Left lung (tissue), 10 donors: ENCODE results near the gene GLRX2. TPM values are rescaled to one million over a fixed set of nuclear protein-coding genes. Genes with fewer than 3 reads are reported as not detected.

Source experiments
- ATAC-seq: fragments of 200-7000 bp; cut with Tn5 transposase; one replicate; pipeline ENCODE4 v1.9.1; 2020; ENCODE audit warnings: moderate library complexity
- DNase-seq, 4 donors: peaks; one replicate each; pipeline ENCODE4 v3.0.0-alpha.2; 2013 to 2020
- H3K27ac ChIP-seq, 2 donors: fragments of 200-600 bp; sonication (generic) in 1 of 2; one replicate each; pipeline versions ENCODE4 v1.5.0 to v1.8.0; 2020 to 2021
- H3K27me3 ChIP-seq, 2 donors: fragments of 200-600 bp; sonication (generic) in 1 of 2; one replicate each; pipeline versions ENCODE4 v1.5.0 to v1.8.0; 2020 to 2021
- H3K36me3 ChIP-seq, 2 donors: fragments of 200-600 bp; sonication (generic) in 1 of 2; one replicate each; pipeline versions ENCODE4 v1.5.0 to v1.8.0; 2020 to 2021
- H3K4me1 ChIP-seq, 2 donors: fragments of 200-600 bp; one replicate each; pipeline ENCODE4 v1.8.0; 2021
- H3K4me3 ChIP-seq, 2 donors: fragments of 200-600 bp; sonication (generic) in 1 of 2; one replicate each; pipeline versions ENCODE4 v1.5.0 to v1.8.0; 2020 to 2021; ENCODE audit warnings: mild to moderate bottlenecking in 1 of 2
- H3K9me3 ChIP-seq, 2 donors: fragments of 200-600 bp; sonication (generic) in 1 of 2; one replicate each; pipeline versions ENCODE4 v1.5.0 to v1.8.0; 2020 to 2021
- intact Hi-C, 2 donors: fragments of 100-400 bp; cut with DNase I; formaldehyde crosslinking; loops; one replicate each; pipeline versions ENCODE4 v1.11.2 to v1.14.2; 2022
- polyA plus RNA-seq, 6 donors: library from polyadenylated mRNA; unstranded; fragments of 120-200 nt; gene quantifications; one replicate each; pipeline ENCODE4 v1.2.1, GENCODE V29; 2013; ENCODE audit not compliant: insufficient read length in 6 of 6
- total RNA-seq, 2 donors: library from RNA; stranded (reverse); fragmentation: NEBNext Ultra II Directional; extraction: Animal tissue kit (Norgen Biotek cat#: 25700); gene quantifications; one replicate each; pipeline ENCODE4 v1.2.1, GENCODE V29; 2021
- TF ChIP-seq, protein P1 (sequence below), 2 donors: fragments of 200-600 bp; sonication (generic) in 1 of 2; IDR thresholded peaks; one replicate each; pipeline versions ENCODE4 v1.5.0 to v1.8.0; 2021; ENCODE audit warnings: antibody characterized with exemption in 2 of 2
- donor health status: DM: no; HTN: yes; CAD: no.
- donor health status: DM: no; HTN: no; CAD: no.

The GLRX2 gene
- total and polyA plus RNA-seq, 8 donors = 11.0 to 24.7 (median 13.4) TPM

DNA sequence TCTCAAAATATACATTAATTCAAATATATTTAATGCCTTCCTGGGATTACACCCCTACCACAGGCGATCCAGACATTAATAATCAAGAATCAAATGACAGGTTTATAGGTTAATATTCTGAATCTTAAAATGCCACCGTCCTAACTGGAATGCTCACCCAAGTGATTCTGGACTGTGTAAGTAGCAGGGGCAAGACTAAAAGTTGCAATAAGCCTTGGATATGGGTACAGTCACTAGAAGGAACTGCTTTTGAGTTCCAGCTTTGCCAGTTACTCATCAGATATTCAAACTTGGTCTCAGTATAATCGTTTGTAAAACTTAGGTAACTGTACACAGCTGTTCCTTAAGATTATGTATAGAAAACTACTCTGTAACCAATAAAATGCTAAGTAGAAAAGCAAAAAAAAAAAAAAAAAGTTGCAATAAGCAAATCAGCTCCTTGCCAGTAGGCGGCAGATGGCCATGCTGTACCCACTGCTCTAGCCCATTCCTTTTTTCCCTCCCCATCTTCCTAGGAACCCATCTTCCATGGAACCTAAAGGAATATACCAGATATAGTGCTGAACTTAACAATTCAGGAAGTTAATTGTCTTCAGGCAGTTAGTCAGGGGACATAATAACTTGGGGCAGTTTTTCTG is 35.3 kb downstream of the GLRX2 start:
- no peak for DNase-seq
- intact Hi-C loops = no loop called here

GRCh38 chr1:193068013-193068412 is 37.2 kb downstream of the GLRX2 start:
- intact Hi-C loops = no loop called here
- DNase-seq (no peak), ATAC-seq (no peak)
- no peak overlapping the region for H3K27ac ChIP-seq
- H3K4me3 ChIP-seq = no peak overlapping the region
- no peaks in the 10 kb centered on the region for H3K9me3 ChIP-seq
- TF ChIP-seq, protein P1, sequence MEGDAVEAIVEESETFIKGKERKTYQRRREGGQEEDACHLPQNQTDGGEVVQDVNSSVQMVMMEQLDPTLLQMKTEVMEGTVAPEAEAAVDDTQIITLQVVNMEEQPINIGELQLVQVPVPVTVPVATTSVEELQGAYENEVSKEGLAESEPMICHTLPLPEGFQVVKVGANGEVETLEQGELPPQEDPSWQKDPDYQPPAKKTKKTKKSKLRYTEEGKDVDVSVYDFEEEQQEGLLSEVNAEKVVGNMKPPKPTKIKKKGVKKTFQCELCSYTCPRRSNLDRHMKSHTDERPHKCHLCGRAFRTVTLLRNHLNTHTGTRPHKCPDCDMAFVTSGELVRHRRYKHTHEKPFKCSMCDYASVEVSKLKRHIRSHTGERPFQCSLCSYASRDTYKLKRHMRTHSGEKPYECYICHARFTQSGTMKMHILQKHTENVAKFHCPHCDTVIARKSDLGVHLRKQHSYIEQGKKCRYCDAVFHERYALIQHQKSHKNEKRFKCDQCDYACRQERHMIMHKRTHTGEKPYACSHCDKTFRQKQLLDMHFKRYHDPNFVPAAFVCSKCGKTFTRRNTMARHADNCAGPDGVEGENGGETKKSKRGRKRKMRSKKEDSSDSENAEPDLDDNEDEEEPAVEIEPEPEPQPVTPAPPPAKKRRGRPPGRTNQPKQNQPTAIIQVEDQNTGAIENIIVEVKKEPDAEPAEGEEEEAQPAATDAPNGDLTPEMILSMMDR (IDR thresholded peaks at IDR 0.05) = no peak
- peaks cover 0 to 6% of the 10 kb centered on the region in 2 donors for H3K36me3 ChIP-seq
- no peaks in the 10 kb centered on the region for H3K27me3 ChIP-seq
- peaks cover 0 to 16% of the 10 kb centered on the region in 2 donors for H3K4me1 ChIP-seq

More for the DNA sequence above, 35.3 kb downstream of the GLRX2 start:
- Histone ChIP-seq H3K4me1 (peaks cover 0 to 12% of the 10 kb centered on the region in 2 donors), H3K9me3 (no peaks in the 10 kb centered on the region), H3K27me3 (no peaks in the 10 kb centered on the region), H3K4me3 (no peak overlapping the region), H3K36me3 (peaks cover 0 to 6% of the 10 kb centered on the region in 2 donors), H3K27ac (no peak overlapping the region)
- no peak for ATAC-seq
- TF ChIP-seq, protein P1 (IDR thresholded peaks at IDR 0.05) = no peak

- no peak overlapping the region for H3K27ac ChIP-seq
- no peaks in the 10 kb centered on the region for H3K9me3 ChIP-seq
- H3K4me1 ChIP-seq = peaks cover 0 to 22% of the 10 kb centered on the region in 2 donors
- H3K27me3 ChIP-seq = no peaks in the 10 kb centered on the region
- H3K4me3 ChIP-seq = no peak overlapping the region
- ATAC-seq (no peak), DNase-seq (no peak)
- TF ChIP-seq, protein P1 (IDR thresholded peaks at IDR 0.05) = no peak
- peaks cover 0 to 6% of the 10 kb centered on the region in 2 donors for H3K36me3 ChIP-seq
- intact Hi-C loops = no loop called here
These were observed 38.6 kb downstream of the GLRX2 start for GRCh38 chr1:193066606-193067005.

GRCh38 chr1:193065954-193066353 is 39.3 kb downstream of the GLRX2 start:
- peaks cover 5 to 25% of the 10 kb centered on the region in 2 donors for H3K4me1 ChIP-seq
- H3K27ac ChIP-seq = no peak overlapping the region
- H3K4me3 ChIP-seq = no peak overlapping the region
- intact Hi-C loops = no loop called here
- DNase-seq (no peak), ATAC-seq (no peak)
- TF ChIP-seq, protein P1 (IDR thresholded peaks at IDR 0.05) = no peak
- no peaks in the 10 kb centered on the region for H3K9me3 ChIP-seq
- H3K27me3 ChIP-seq = no peaks in the 10 kb centered on the region
- H3K36me3 ChIP-seq = peaks cover 0 to 6% of the 10 kb centered on the region in 2 donors

DNA sequence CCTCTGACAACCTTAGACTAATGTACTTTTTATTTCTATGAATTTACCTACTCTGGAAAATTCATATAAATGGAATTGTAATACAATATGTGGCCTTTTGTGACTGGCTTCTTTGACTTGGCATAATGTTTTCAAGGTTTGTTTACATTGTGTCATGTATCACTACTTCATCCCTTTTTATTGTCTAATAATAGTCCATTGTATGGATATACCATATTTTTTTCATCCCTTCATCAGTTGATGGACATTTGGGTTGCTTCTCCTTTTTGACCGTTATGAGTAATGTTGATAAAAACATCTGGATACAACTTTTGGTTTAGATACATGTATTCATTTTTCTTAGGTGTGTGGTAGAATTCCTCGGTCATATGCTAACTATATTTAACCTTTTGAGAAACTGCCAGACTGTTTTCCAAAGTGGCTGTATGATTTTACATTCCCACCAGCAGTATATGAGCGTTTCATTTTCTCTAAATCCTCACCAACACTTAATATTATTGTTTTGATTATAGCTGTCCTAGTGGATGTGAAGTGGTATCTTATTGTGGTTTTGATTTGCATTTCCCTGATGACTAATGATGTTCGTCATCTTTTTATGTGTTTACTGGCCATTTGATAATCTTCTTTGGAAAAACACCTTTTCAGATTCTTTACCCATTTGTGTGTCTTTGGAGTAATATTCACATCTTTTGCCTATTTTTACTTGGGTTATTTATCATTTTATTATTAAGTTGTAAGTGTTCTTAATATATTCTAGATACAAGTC is 42.3 kb downstream of the GLRX2 start:
- H3K36me3 ChIP-seq = no peaks in the 10 kb centered on the region
- ATAC-seq = no peak
- no peaks in the 10 kb centered on the region for H3K9me3 ChIP-seq
- intact Hi-C loops = no loop called here
- no peak for DNase-seq
- no peaks in the 10 kb centered on the region for H3K27me3 ChIP-seq
- peaks cover 11 to 34% of the 10 kb centered on the region in 2 donors for H3K4me1 ChIP-seq
- TF ChIP-seq, protein P1 (IDR thresholded peaks at IDR 0.05) = no peak
- H3K27ac ChIP-seq = no peak overlapping the region
- H3K4me3 ChIP-seq = no peak overlapping the region
